K562 (cell line): ENCODE data around the gene KRTAP16-1. TPM values are rescaled to one million over a fixed set of nuclear protein-coding genes. Genes with fewer than 3 reads are reported as not detected.

Source experiments
- ATAC-seq: fragments of 200-7000 bp; cut with Tn5 transposase; 3 replicates; pipeline ENCODE4 v1.9.1; 2020; ENCODE audit warnings: moderate library complexity
- BruUV-seq: library from RNA; stranded (reverse); fragments of 400-500 nt; replicated peaks from 2 replicates; lab custom pipeline; 2021; lab: Mats Ljungman, UMichigan
- CTCF ChIA-PET: fragments of 300-600 bp; formaldehyde crosslinking; extraction: SDS; loops from one replicate; lab custom pipeline; 2021; ENCODE audit warnings: low intra/inter-chr PET ratio; lab: Yijun Ruan, JAX
- POLR2A ChIA-PET: fragments of 300-600, 350-650 bp; sonication (Branson Sonifier 250); formaldehyde crosslinking; extraction: SDS; loops from one replicate; lab custom pipeline; 2021; ENCODE audit warnings: antibody characterized with exemption, inconsistent platforms; lab: Yijun Ruan, JAX
- DNase-seq, 4 experiments: peaks; one replicate each; pipeline versions ENCODE4 v3.0.0 to v3.0.0-alpha.2; 2011 to 2018; ENCODE audit warnings: low spot score in 3 of 4, mixed read lengths in 3 of 4; ENCODE audit errors: extremely low read depth in 1 of 4
- FAIRE-seq: peaks from 2 replicates; lab custom pipeline; 2011; peaks lifted over from hg19 to GRCh38; lab: Jason Lieb, UNC
- H2AFZ ChIP-seq: 2 replicates; pipeline ENCODE4 v1.6.0; 2011; ENCODE audit warnings: low read depth, low read length, control low read depth, inconsistent platforms
- H3K27ac ChIP-seq: fragments of 200-600 bp; 3 replicates; pipeline ENCODE4 v1.8.0; 2011; ENCODE audit warnings: low read depth, mild to moderate bottlenecking, control low read depth, inconsistent platforms, low read length, moderate library complexity, mixed read lengths; ENCODE audit errors: extremely low read depth
- H3K27me3 ChIP-seq, 2 experiments: fragments of 300-600 bp in 1 of 2; 2 replicates in 1 of 2; 3 replicates in 1 of 2; pipeline versions ENCODE4 v1.6.0 to v1.8.0; 2011; ENCODE audit warnings: inconsistent platforms in 2 of 2, low read length in 2 of 2, mild to moderate bottlenecking in 1 of 2, mixed read lengths in 1 of 2, moderate library complexity in 1 of 2; ENCODE audit not compliant: control insufficient read depth in 2 of 2, insufficient read depth in 2 of 2
- H3K36me3 ChIP-seq: fragments of 300-600 bp; 3 replicates; pipeline ENCODE4 v1.8.0; 2011; ENCODE audit warnings: mild to moderate bottlenecking, low read length, inconsistent platforms; ENCODE audit not compliant: control insufficient read depth, insufficient read depth
- H3K4me1 ChIP-seq, 2 experiments: fragments of 200-600 bp in 1 of 2; replicated peaks in 1 of 2; 2 replicates in 1 of 2; 3 replicates in 1 of 2; pipeline versions ENCODE4 v1.5.1 to v1.8.0; 2011; ENCODE audit warnings: inconsistent platforms in 2 of 2, low read length in 2 of 2, mild to moderate bottlenecking in 1 of 2, mixed read lengths in 1 of 2, moderate library complexity in 1 of 2; ENCODE audit not compliant: control insufficient read depth in 2 of 2, insufficient read depth in 2 of 2
- H3K4me2 ChIP-seq: 2 replicates; pipeline ENCODE4 v1.6.1; 2011; ENCODE audit warnings: low read length, control low read depth, inconsistent platforms, mixed read lengths; ENCODE audit not compliant: insufficient read depth
- H3K4me3 ChIP-seq: fragments of 200-600 bp; sonication (generic), shearing (Covaris generic); 2 replicates; pipeline ENCODE4 v1.5.1; 2016; ENCODE audit warnings: control low read depth, inconsistent platforms
- H3K79me2 ChIP-seq: fragments of 200-600 bp; 3 replicates; pipeline ENCODE4 v1.8.0; 2011; ENCODE audit warnings: low read length, inconsistent platforms; ENCODE audit not compliant: control insufficient read depth, insufficient read depth
- H3K9ac ChIP-seq, 2 experiments: 2 replicates each; pipeline versions ENCODE4 v1.6.0 to v1.6.1; 2011; ENCODE audit warnings: low read depth in 2 of 2, low read length in 2 of 2, control low read depth in 1 of 2, inconsistent platforms in 1 of 2, mild to moderate bottlenecking in 1 of 2, mixed read lengths in 1 of 2; ENCODE audit not compliant: insufficient read depth in 1 of 2
- H3K9me1 ChIP-seq: one replicate; pipeline ENCODE4 v1.6.0; 2011; ENCODE audit warnings: inconsistent platforms, mild to moderate bottlenecking, low read length, moderate library complexity; ENCODE audit not compliant: control insufficient read depth, insufficient read depth
- H3K9me3 ChIP-seq: replicated peaks from 2 replicates; pipeline ENCODE4 v1.5.1; 2011; ENCODE audit warnings: low read depth, low read length, inconsistent platforms; ENCODE audit not compliant: control insufficient read depth, insufficient read depth
- H4K20me1 ChIP-seq: replicated peaks from 2 replicates; pipeline ENCODE4 v1.6.1; 2011; ENCODE audit warnings: low read length, inconsistent platforms, mixed read lengths; ENCODE audit not compliant: control insufficient read depth, insufficient read depth
- CEBPB ChIP-seq: fragments of 450-650 bp; IDR thresholded peaks from 2 replicates; pipeline ENCODE4 v1.6.1; 2016; ENCODE audit warnings: missing genetic modification characterization, missing compliant biosample characterization
- LARP7 ChIP-seq: fragments of 450-650 bp; IDR thresholded peaks from 2 replicates; pipeline ENCODE4 v1.6.1; 2016
- NCOA2 ChIP-seq, 2 experiments: fragments of 450-650 bp; IDR thresholded peaks; 2 replicates each; pipeline ENCODE4 v1.6.1; 2018; ENCODE audit warnings: mild to moderate bottlenecking in 2 of 2, moderate library complexity in 1 of 2; ENCODE audit not compliant: partially characterized antibody in 2 of 2
- POLR2A ChIP-seq: fragments of 450-650 bp; conservative IDR thresholded peaks from 2 replicates; pipeline ENCODE4 v1.6.1; 2016
- SIX5 ChIP-seq, 2 experiments: IDR thresholded peaks; 2 replicates each; pipeline ENCODE4 v1.6.1; 2011; ENCODE audit warnings: low read length in 2 of 2, borderline replicate concordance in 1 of 2, low read depth in 1 of 2, mild to moderate bottlenecking in 1 of 2, moderate library complexity in 1 of 2; ENCODE audit not compliant: insufficient read depth in 1 of 2
- SMAD1 ChIP-seq: fragments of 150-350 bp; IDR thresholded peaks from 2 replicates; pipeline ENCODE4 v1.6.1; 2014; ENCODE audit warnings: low read length, low read depth; ENCODE audit not compliant: partially characterized antibody
- SRSF9 ChIP-seq: fragments of 200-400 bp; formaldehyde crosslinking; IDR thresholded peaks from 2 replicates; pipeline ENCODE4 v1.6.1; 2017; ENCODE audit warnings: low read depth, low read length, borderline replicate concordance
- TSC22D4 ChIP-seq: fragments of 450-650 bp; IDR thresholded peaks from 2 replicates; pipeline ENCODE4 v1.6.1; 2016; ENCODE audit warnings: missing genetic modification characterization, missing biosample characterization, control low read depth
- ZNF212 ChIP-seq: fragments of 450-650 bp; formaldehyde crosslinking; IDR thresholded peaks from 2 replicates; pipeline ENCODE4 v1.4.0; 2020; ENCODE audit warnings: mild to moderate bottlenecking
- ZNF76 ChIP-seq: fragments of 250-450 bp; sonication (Bioruptor Pico); IDR thresholded peaks from 2 replicates; pipeline ENCODE4 v1.4.0; 2020; ENCODE audit warnings: mild to moderate bottlenecking, moderate library complexity, borderline replicate concordance
- WGBS: fragments of 100-300 bp; shearing (Covaris generic); methylation state at CpG from one replicate; pipeline ENCODE4 v1.1.6; 2016; ENCODE audit warnings: low coverage, mixed read lengths; ENCODE audit not compliant: insufficient coverage; ENCODE audit errors: missing lambda C conversion rate; 5-methylcytosine and 5-hydroxymethylcytosine counted together
- in situ Hi-C: fragments of 300-500 bp; cut with MboI; formaldehyde crosslinking; loops from 4 replicates; pipeline ENCODE4 v1.15.0; 2018; ENCODE audit warnings: inconsistent platforms, mixed read lengths
- intact Hi-C: fragments of 100-400 bp; cut with micrococcal nuclease; formaldehyde crosslinking; loops from 2 replicates; pipeline ENCODE4 v1.14.2; 2022
- polyA plus RNA-seq, 8 experiments: library from polyadenylated mRNA; depleted of rRNA in 4 of 8; stranded (reverse) in 5 of 8; unstranded in 3 of 8; fragments of >200 nt; fragmentation: Nextera tagmentation in 2 of 8; fragmentation: Illumina TruSeq in 1 of 8; extraction: Ambion mirVana in 2 of 8; extraction: Trizol in 1 of 8; gene quantifications; 2 replicates each; pipeline versions ENCODE4 v1.2.1 to v1.2.3, GENCODE V29; 2011 to 2014; ENCODE audit warnings: inconsistent platforms in 1 of 8, missing spikeins in 1 of 8
- total RNA-seq, 7 experiments: library from RNA; depleted of rRNA in 6 of 7; stranded (reverse); fragments of >200 nt in 6 of 7; fragmentation: Illumina TruSeq in 2 of 7; extraction: Trizol in 2 of 7; gene quantifications; 2 replicates each; pipeline versions ENCODE4 v1.2.1 to v1.2.3, GENCODE V29; 2011 to 2021; ENCODE audit warnings: low replicate concordance in 1 of 7
- TF ChIP-seq, protein P1 (sequence below): sonication (generic); formaldehyde crosslinking; IDR thresholded peaks from 2 replicates; pipeline ENCODE4 v1.9.0; 2022; ENCODE audit warnings: mild to moderate bottlenecking, missing genetic modification reagents
- TF ChIP-seq, protein P2 (sequence below), 3 experiments: fragments of 200-800 bp in 1 of 3; sonication (Bioruptor generic) in 1 of 3; sonication (generic) in 1 of 3; formaldehyde crosslinking in 1 of 3; IDR thresholded peaks; 2 replicates each; pipeline versions ENCODE4 v1.6.1 to v1.8.0; 2016 to 2022; ENCODE audit warnings: mild to moderate bottlenecking in 2 of 3, missing compliant biosample characterization in 2 of 3, missing genetic modification characterization in 2 of 3, missing genetic modification reagents in 1 of 3
- TF ChIP-seq, protein P3 (sequence below): fragments of 450-650 bp; IDR thresholded peaks from 2 replicates; pipeline ENCODE4 v1.7.0; 2016; ENCODE audit warnings: borderline replicate concordance

KRTAP16-1 gene
- total and polyA plus RNA-seq, 9 of the 15 experiments (the other 6 are each of a cell fraction or from before 2014, with no cell fraction given), result not detected

DNA sequence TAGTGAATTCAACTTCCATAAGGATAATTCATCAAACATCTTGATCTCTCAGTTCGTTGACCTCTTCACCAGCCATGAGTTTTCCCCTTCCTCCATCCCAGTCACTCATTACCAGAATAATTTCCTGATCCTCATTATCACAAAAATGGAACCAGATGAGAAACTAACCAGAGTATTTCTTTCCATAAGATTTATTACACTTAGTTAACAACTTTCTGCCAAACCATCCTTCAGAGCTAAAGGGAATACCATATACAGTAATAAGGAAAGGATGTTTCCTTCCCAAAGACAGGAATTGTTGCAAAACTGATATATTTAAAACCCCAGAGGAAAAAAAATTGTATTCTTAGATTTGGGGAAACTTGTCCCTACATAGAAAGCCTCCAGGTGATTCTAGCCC, 15.1 kb downstream of the KRTAP16-1 start:
- H3K79me2 ChIP-seq, result no peaks in the 10 kb centered on the region
- no TSS peak for BruUV-seq
- intact Hi-C loops, result no loop called here
- no peak for TF ChIP-seq ZNF212
- TF ChIP-seq SIX5 (IDR thresholded peaks at IDR 0.05; ENCODE audit: borderline replicate concordance in 1 of 2, insufficient read depth in 1 of 2, low read depth in 1 of 2, low read length in 2 of 2), result no peak
- TF ChIP-seq TSC22D4 (tag), result no peak
- TF ChIP-seq LARP7, result no peak
- TF ChIP-seq NCOA2 (IDR thresholded peaks at IDR 0.05; ENCODE audit: partially characterized antibody in 2 of 2), result no peak
- 0% methylated on average over 1 of the region's 1 CpG for WGBS
- no peaks in the 10 kb centered on the region for H3K36me3 ChIP-seq
- ATAC-seq (no peak), DNase-seq (no peak), FAIRE-seq (no peak)
- ChIA-PET CTCF (no interaction called here), POLR2A (no interaction called here)
- no peak overlapping the region for H3K4me2 ChIP-seq
- H3K27ac ChIP-seq, result no peak overlapping the region
- no peaks in the 10 kb centered on the region for H3K9me1 ChIP-seq
- H3K4me3 ChIP-seq, result no peak overlapping the region
- H4K20me1 ChIP-seq, result no peaks in the 10 kb centered on the region
- no peak overlapping the region for H2AFZ ChIP-seq
- H3K27me3 ChIP-seq, result peaks cover 3 to 11% of the 10 kb centered on the region in 2 experiments; a peak in 2 of 5 replicates
- in situ Hi-C loops, result no loop called here
- H3K9me3 ChIP-seq, result no peaks in the 10 kb centered on the region
- H3K4me1 ChIP-seq, result no peaks in the 10 kb centered on the region
- H3K9ac ChIP-seq, result no peak overlapping the region

DNA sequence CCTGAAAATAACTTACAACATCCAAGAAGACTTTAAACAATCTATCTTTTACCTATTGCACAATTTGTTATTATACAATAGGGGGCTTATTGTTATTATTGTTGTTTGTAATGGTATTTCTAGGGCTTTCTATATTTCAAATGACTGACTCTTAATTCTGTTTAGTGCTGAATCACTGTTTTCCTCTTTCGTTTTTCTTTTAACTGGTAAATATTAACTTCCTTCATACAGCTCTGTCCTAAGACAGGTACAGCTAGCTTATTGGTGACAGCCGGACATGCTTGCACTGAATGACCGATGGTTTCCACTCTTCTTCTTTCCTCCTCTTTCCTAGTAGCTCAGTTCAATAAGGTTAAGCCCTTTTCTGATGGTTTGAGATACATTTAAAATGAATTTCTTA, 22.1 kb downstream of the KRTAP16-1 start:
- Histone ChIP-seq H3K27ac (no peak overlapping the region), H3K9me1 (no peaks in the 10 kb centered on the region), H3K27me3 (peaks cover 3 to 5% of the 10 kb centered on the region in 2 experiments; a peak in 2 of 5 replicates), H3K9ac (no peak overlapping the region), H3K4me1 (no peaks in the 10 kb centered on the region), H3K79me2 (no peaks in the 10 kb centered on the region), H3K36me3 (no peaks in the 10 kb centered on the region), H3K4me3 (no peak overlapping the region), H4K20me1 (no peaks in the 10 kb centered on the region), H3K9me3 (no peaks in the 10 kb centered on the region), H3K4me2 (no peak overlapping the region), H2AFZ (no peak overlapping the region)
- in situ Hi-C loops, result no loop called here
- FAIRE-seq (no peak), ATAC-seq (no peak), DNase-seq (peak in 2 of 4 experiments; percentile 0)
- intact Hi-C loops, result no loop called here
- 3% methylated on average over 3 of the region's 3 CpGs for WGBS
- no TSS peak for BruUV-seq
- ChIA-PET POLR2A (no interaction called here), CTCF (no interaction called here)
- no peak for TF ChIP-seq SMAD1
- TF ChIP-seq, protein P1, sequence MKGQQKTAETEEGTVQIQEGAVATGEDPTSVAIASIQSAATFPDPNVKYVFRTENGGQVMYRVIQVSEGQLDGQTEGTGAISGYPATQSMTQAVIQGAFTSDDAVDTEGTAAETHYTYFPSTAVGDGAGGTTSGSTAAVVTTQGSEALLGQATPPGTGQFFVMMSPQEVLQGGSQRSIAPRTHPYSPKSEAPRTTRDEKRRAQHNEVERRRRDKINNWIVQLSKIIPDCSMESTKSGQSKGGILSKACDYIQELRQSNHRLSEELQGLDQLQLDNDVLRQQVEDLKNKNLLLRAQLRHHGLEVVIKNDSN (CRISPR knock-in tag), result no peak
- TF ChIP-seq, protein P2, sequence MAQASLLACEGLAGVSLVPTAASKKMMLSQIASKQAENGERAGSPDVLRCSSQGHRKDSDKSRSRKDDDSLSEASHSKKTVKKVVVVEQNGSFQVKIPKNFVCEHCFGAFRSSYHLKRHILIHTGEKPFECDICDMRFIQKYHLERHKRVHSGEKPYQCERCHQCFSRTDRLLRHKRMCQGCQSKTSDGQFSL (CRISPR knock-in tag; IDR thresholded peaks at IDR 0.05), result no peak
- TF ChIP-seq, protein P2 (tag; IDR thresholded peaks at IDR 0.05), result no peak
- TF ChIP-seq, protein P3, sequence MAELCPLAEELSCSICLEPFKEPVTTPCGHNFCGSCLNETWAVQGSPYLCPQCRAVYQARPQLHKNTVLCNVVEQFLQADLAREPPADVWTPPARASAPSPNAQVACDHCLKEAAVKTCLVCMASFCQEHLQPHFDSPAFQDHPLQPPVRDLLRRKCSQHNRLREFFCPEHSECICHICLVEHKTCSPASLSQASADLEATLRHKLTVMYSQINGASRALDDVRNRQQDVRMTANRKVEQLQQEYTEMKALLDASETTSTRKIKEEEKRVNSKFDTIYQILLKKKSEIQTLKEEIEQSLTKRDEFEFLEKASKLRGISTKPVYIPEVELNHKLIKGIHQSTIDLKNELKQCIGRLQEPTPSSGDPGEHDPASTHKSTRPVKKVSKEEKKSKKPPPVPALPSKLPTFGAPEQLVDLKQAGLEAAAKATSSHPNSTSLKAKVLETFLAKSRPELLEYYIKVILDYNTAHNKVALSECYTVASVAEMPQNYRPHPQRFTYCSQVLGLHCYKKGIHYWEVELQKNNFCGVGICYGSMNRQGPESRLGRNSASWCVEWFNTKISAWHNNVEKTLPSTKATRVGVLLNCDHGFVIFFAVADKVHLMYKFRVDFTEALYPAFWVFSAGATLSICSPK, result no peak
- no peak for TF ChIP-seq POLR2A
- TF ChIP-seq CEBPB (tag), result peak; percentile 38; the same call in 1 of the 2 replicates
- no peak for TF ChIP-seq SRSF9
- no peak for TF ChIP-seq ZNF76 (CRISPR knock-in tag)
